ENCODE data around the gene CRACDL.
"Not testable (repeated sequence)": the region's sequence is repeated elsewhere in the genome, so short reads cannot be mapped to it uniquely, and the experiment has no call there.

CRACDL gene

GRCh38 chr2:98891591-98891990, 44.4 kb downstream of the CRACDL start:
- in situ Hi-C loops (cut with HindIII; ENCODE audit: low sequenced_read_pairs), result no loop called here

- in situ Hi-C loops (cut with HindIII; ENCODE audit: low sequenced_read_pairs), result no loop called here
Observed at GRCh38 chr2:98886066-98886554, 49.9 kb downstream of the CRACDL start.

GRCh38 chr2:98884658-98885057, 51.4 kb downstream of the CRACDL start:
- in situ Hi-C loops (cut with HindIII; ENCODE audit: low sequenced_read_pairs), result no loop called here

- in situ Hi-C loops (cut with HindIII; ENCODE audit: low sequenced_read_pairs), result no loop called here
Observed at GRCh38 chr2:98883780-98884211, 52.2 kb downstream of the CRACDL start.

- in situ Hi-C loops (cut with HindIII; ENCODE audit: low sequenced_read_pairs), result no loop called here
Observed at GRCh38 chr2:98882971-98883779, 52.9 kb downstream of the CRACDL start.

GRCh38 chr2:98882368-98882767, 53.7 kb downstream of the CRACDL start:
- in situ Hi-C loops (cut with HindIII; ENCODE audit: low sequenced_read_pairs), result no loop called here

GRCh38 chr2:98881153-98881650, 54.8 kb downstream of the CRACDL start:
- in situ Hi-C loops (cut with HindIII; ENCODE audit: low sequenced_read_pairs), result no loop called here

GRCh38 chr2:98880266-98881152, 55.5 kb downstream of the CRACDL start:
- in situ Hi-C loops (cut with HindIII; ENCODE audit: low sequenced_read_pairs), result no loop called here

- in situ Hi-C loops (cut with HindIII; ENCODE audit: low sequenced_read_pairs), result not testable (repeated sequence)
Observed at GRCh38 chr2:98877658-98878057, 58.4 kb downstream of the CRACDL start.

- in situ Hi-C loops (cut with HindIII; ENCODE audit: low sequenced_read_pairs), result no loop called here
Observed at GRCh38 chr2:98876741-98877140, 59.3 kb downstream of the CRACDL start.

- in situ Hi-C loops (cut with HindIII; ENCODE audit: low sequenced_read_pairs), result no loop called here
Observed at GRCh38 chr2:98875746-98876145, 60.3 kb downstream of the CRACDL start.

- in situ Hi-C loops (cut with HindIII; ENCODE audit: low sequenced_read_pairs), result no loop called here
Observed at GRCh38 chr2:98875081-98875728, 60.8 kb downstream of the CRACDL start.

- in situ Hi-C loops (cut with HindIII; ENCODE audit: low sequenced_read_pairs), result no loop called here
Observed at GRCh38 chr2:98874186-98874689, 61.8 kb downstream of the CRACDL start.

- in situ Hi-C loops (cut with HindIII; ENCODE audit: low sequenced_read_pairs), result no loop called here
Observed at GRCh38 chr2:98872526-98872925, 63.5 kb downstream of the CRACDL start.

GRCh38 chr2:98871506-98871905, 64.5 kb downstream of the CRACDL start:
- in situ Hi-C loops (cut with HindIII; ENCODE audit: low sequenced_read_pairs), result no loop called here

- in situ Hi-C loops (cut with HindIII; ENCODE audit: low sequenced_read_pairs), result no loop called here
Observed at GRCh38 chr2:98870516-98871158, 65.4 kb downstream of the CRACDL start.

- in situ Hi-C loops (cut with HindIII; ENCODE audit: low sequenced_read_pairs), result no loop called here
Observed at GRCh38 chr2:98869870-98870269, 66.2 kb downstream of the CRACDL start.

- in situ Hi-C loops (cut with HindIII; ENCODE audit: low sequenced_read_pairs), result no loop called here
Observed at GRCh38 chr2:98869272-98869641, 66.8 kb downstream of the CRACDL start.

GRCh38 chr2:98868548-98869271, 67.3 kb downstream of the CRACDL start:
- in situ Hi-C loops (cut with HindIII; ENCODE audit: low sequenced_read_pairs), result no loop called here

Measured in endothelial cell of hepatic sinusoid (primary cell).